DOHH2 (cell line): ENCODE data around the gene ANKRD2.

Experiments
- H3F3A ChIP-seq: fragments of 200-600 bp; sonication (generic), shearing (Covaris generic); 2 replicates; pipeline ENCODE4 v1.6.0; 2016; ENCODE audit warnings: antibody characterized with exemption, mild to moderate bottlenecking; ENCODE audit not compliant: control insufficient read depth, insufficient read depth
- H3K27ac ChIP-seq: fragments of 200-600 bp; sonication (generic); 2 replicates; pipeline ENCODE4 v1.5.1; 2014; ENCODE audit warnings: low read depth, mild to moderate bottlenecking, low read length, moderate library complexity
- H3K27me3 ChIP-seq: fragments of 200-600 bp; sonication (generic); 2 replicates; pipeline ENCODE4 v1.6.1; 2014; ENCODE audit warnings: mild to moderate bottlenecking, low read length, mixed read lengths; ENCODE audit not compliant: control insufficient read depth
- H3K36me3 ChIP-seq: fragments of 200-600 bp; sonication (generic); 2 replicates; pipeline ENCODE4 v1.6.1; 2014; ENCODE audit warnings: mild to moderate bottlenecking, low read length, moderate library complexity, mixed read lengths; ENCODE audit not compliant: control insufficient read depth
- H3K4me1 ChIP-seq: fragments of 200-600 bp; sonication (generic); 2 replicates; pipeline ENCODE4 v1.6.1; 2014; ENCODE audit warnings: mild to moderate bottlenecking, low read length, mixed read lengths; ENCODE audit not compliant: control insufficient read depth
- H3K4me2 ChIP-seq: fragments of 200-600 bp; sonication (generic); 2 replicates; pipeline ENCODE4 v1.6.0; 2014; ENCODE audit warnings: mild to moderate bottlenecking, low read length, moderate library complexity
- H3K4me3 ChIP-seq: fragments of 200-600 bp; sonication (generic); 2 replicates; pipeline ENCODE4 v1.5.1; 2014; ENCODE audit warnings: mild to moderate bottlenecking, low read length, mixed read lengths
- H3K79me2 ChIP-seq: fragments of 200-600 bp; sonication (generic); 2 replicates; pipeline ENCODE4 v1.6.1; 2014; ENCODE audit warnings: mild to moderate bottlenecking, low read length, mixed read lengths; ENCODE audit not compliant: control insufficient read depth
- H3K9me2 ChIP-seq: fragments of 200-600 bp; sonication (generic); replicated peaks from 2 replicates; pipeline ENCODE4 v1.6.1; 2014; ENCODE audit warnings: mild to moderate bottlenecking, low read length, mixed read lengths; ENCODE audit not compliant: control insufficient read depth
- H3K9me3 ChIP-seq: fragments of 200-600 bp; sonication (generic); 2 replicates; pipeline ENCODE4 v1.6.1; 2014; ENCODE audit warnings: antibody characterized with exemption, low read length, mixed read lengths; ENCODE audit not compliant: control insufficient read depth, insufficient read depth
- H4K20me1 ChIP-seq: fragments of 200-600 bp; sonication (generic); 2 replicates; pipeline ENCODE4 v1.6.0; 2014; ENCODE audit warnings: low read depth, mild to moderate bottlenecking, antibody characterized with exemption, low read length, moderate library complexity; ENCODE audit not compliant: control insufficient read depth, insufficient read depth
- CTCF ChIP-seq: fragments of 200-600 bp; sonication (generic); IDR thresholded peaks from one replicate; pipeline ENCODE4 v1.5.1; 2014; ENCODE audit warnings: antibody characterized with exemption, mild to moderate bottlenecking, low read depth, low read length; ENCODE audit not compliant: poor library complexity, severe bottlenecking
- EZH2phosphoT487 ChIP-seq: fragments of 200-600 bp; sonication (generic); IDR thresholded peaks from 2 replicates; pipeline ENCODE4 v1.6.1; 2017; ENCODE audit warnings: borderline replicate concordance, mild to moderate bottlenecking, antibody characterized with exemption, low read length, moderate library complexity, mixed read lengths

The ANKRD2 gene

GRCh38 chr10:97566336-97566996 is 6.1 kb upstream of the ANKRD2 start:
- Histone ChIP-seq H3K4me3 (no peak overlapping the region), H3K9me2 (no peaks in the 10 kb centered on the region), H3K4me2 (no peak overlapping the region), H3K27ac (no peak overlapping the region), H3K36me3 (no peaks in the 10 kb centered on the region), H3K4me1 (no peaks in the 10 kb centered on the region), H3K79me2 (no peaks in the 10 kb centered on the region), H3K27me3 (no peaks in the 10 kb centered on the region), H4K20me1 (no peaks in the 10 kb centered on the region), H3F3A (no peaks in the 10 kb centered on the region), H3K9me3 (no peaks in the 10 kb centered on the region)
- TF ChIP-seq CTCF (no peak), EZH2phosphoT487 (no peak)

- no peaks in the 10 kb centered on the region for H3K9me2 ChIP-seq
- no peaks in the 10 kb centered on the region for H3K36me3 ChIP-seq
- H3K4me3 ChIP-seq, result no peak overlapping the region
- H3F3A ChIP-seq, result no peaks in the 10 kb centered on the region
- H3K9me3 ChIP-seq, result no peaks in the 10 kb centered on the region
- H3K79me2 ChIP-seq, result no peaks in the 10 kb centered on the region
- no peaks in the 10 kb centered on the region for H3K4me1 ChIP-seq
- H3K27me3 ChIP-seq, result no peaks in the 10 kb centered on the region
- H3K4me2 ChIP-seq, result no peak overlapping the region
- H4K20me1 ChIP-seq, result no peaks in the 10 kb centered on the region
- no peak for TF ChIP-seq EZH2phosphoT487
- TF ChIP-seq CTCF, result no peak
- no peak overlapping the region for H3K27ac ChIP-seq
Observed at GRCh38 chr10:97567891-97568290, 4.7 kb upstream of the ANKRD2 start.

GRCh38 chr10:97570146-97570788 is 2.3 kb upstream of the ANKRD2 start:
- Histone ChIP-seq H3K79me2 (no peaks in the 10 kb centered on the region), H3K9me2 (no peaks in the 10 kb centered on the region), H3K4me1 (no peaks in the 10 kb centered on the region), H3K27me3 (no peaks in the 10 kb centered on the region), H3K27ac (no peak overlapping the region), H4K20me1 (no peaks in the 10 kb centered on the region), H3K4me3 (no peak overlapping the region), H3K36me3 (no peaks in the 10 kb centered on the region), H3K9me3 (no peaks in the 10 kb centered on the region), H3K4me2 (no peak overlapping the region), H3F3A (no peaks in the 10 kb centered on the region)
- TF ChIP-seq EZH2phosphoT487, result no peak
- TF ChIP-seq CTCF, result no peak
